HG03342 (cell line): Measurements from ENCODE around the gene ATP4B.

Experiments
- ATAC-seq: cut with Tn5 transposase; IDR thresholded peaks from one replicate; pipeline ENCODE4 v1.9.1; 2021; ENCODE audit warnings: mild to moderate bottlenecking, moderate library complexity; ENCODE audit not compliant: unreplicated experiment

ATP4B gene

GRCh38 chr13:113608967-113609533, 48.9 kb downstream of the ATP4B start:
- ATAC-seq, result no peak

- ATAC-seq, result no peak
Measured at GRCh38 chr13:113607889-113608635, 49.9 kb downstream of the ATP4B start.

- ATAC-seq, result no peak
Measured at GRCh38 chr13:113607056-113607888, 50.7 kb downstream of the ATP4B start.

- ATAC-seq, result no peak
Measured at GRCh38 chr13:113605866-113606438, 52.0 kb downstream of the ATP4B start.

- ATAC-seq, result no peak
Measured at GRCh38 chr13:113605461-113605860, 52.5 kb downstream of the ATP4B start.

- ATAC-seq, result no peak
Measured at GRCh38 chr13:113604186-113604585, 53.8 kb downstream of the ATP4B start.

GRCh38 chr13:113603116-113603710, 54.8 kb downstream of the ATP4B start:
- ATAC-seq, result no peak

GRCh38 chr13:113602291-113602988, 55.6 kb downstream of the ATP4B start:
- no peak for ATAC-seq

- ATAC-seq, result no peak
Measured at GRCh38 chr13:113601166-113602070, 56.6 kb downstream of the ATP4B start.

GRCh38 chr13:113599391-113599790, 58.6 kb downstream of the ATP4B start:
- ATAC-seq, result no peak
